ENCODE results near the gene ATP2B3.

Gene ATP2B3

GRCh38 chrX:153539171-153539978 lies 21.9 kb downstream of the ATP2B3 start:
- DNase-seq, result peak; percentile 83

- no peak for DNase-seq
These were observed 22.5 kb downstream of the ATP2B3 start for GRCh38 chrX:153539979-153540358.

GRCh38 chrX:153544727-153545126 lies 27.3 kb downstream of the ATP2B3 start:
- no peak for DNase-seq

GRCh38 chrX:153546386-153546785 lies 28.9 kb downstream of the ATP2B3 start:
- DNase-seq, result no peak

GRCh38 chrX:153547195-153547594 lies 29.8 kb downstream of the ATP2B3 start:
- no peak for DNase-seq

- DNase-seq, result no peak
These were observed 31.8 kb downstream of the ATP2B3 start for GRCh38 chrX:153549231-153549630.

- no peak for DNase-seq
These were observed 32.4 kb downstream of the ATP2B3 start for GRCh38 chrX:153549807-153550206.

- no peak for DNase-seq
These were observed 33.7 kb downstream of the ATP2B3 start for GRCh38 chrX:153551135-153551534.

GRCh38 chrX:153554519-153555167 lies 37.2 kb downstream of the ATP2B3 start:
- DNase-seq, result peak; percentile 74

GRCh38 chrX:153556767-153557166 lies 39.3 kb downstream of the ATP2B3 start:
- no peak for DNase-seq

GRCh38 chrX:153557618-153558355 lies 40.3 kb downstream of the ATP2B3 start:
- DNase-seq, result no peak

- DNase-seq, result no peak
These were observed 42.6 kb downstream of the ATP2B3 start for GRCh38 chrX:153560000-153560399.

GRCh38 chrX:153560466-153560865 lies 43.0 kb downstream of the ATP2B3 start:
- no peak for DNase-seq

GRCh38 chrX:153561337-153561736 lies 43.9 kb downstream of the ATP2B3 start:
- no peak for DNase-seq

GRCh38 chrX:153562546-153562945 lies 45.1 kb downstream of the ATP2B3 start:
- no peak for DNase-seq

- no peak for DNase-seq
These were observed 46.7 kb downstream of the ATP2B3 start for GRCh38 chrX:153564047-153564606.

- DNase-seq, result peak; percentile 44
These were observed 48.6 kb downstream of the ATP2B3 start for GRCh38 chrX:153565996-153566580.

GRCh38 chrX:153568451-153569011 lies 51.1 kb downstream of the ATP2B3 start:
- no peak for DNase-seq

GRCh38 chrX:153569475-153569874 lies 52.0 kb downstream of the ATP2B3 start:
- no peak for DNase-seq

- no peak for DNase-seq
These were observed 54.1 kb downstream of the ATP2B3 start for GRCh38 chrX:153571534-153571908.

- DNase-seq, result no peak
These were observed 55.2 kb downstream of the ATP2B3 start for GRCh38 chrX:153572601-153573000.

- no peak for DNase-seq
These were observed 56.5 kb downstream of the ATP2B3 start for GRCh38 chrX:153573984-153574383.
